Activated CD4-positive, alpha-beta T cell treated with anti-CD3 and anti-CD28 coated beads, Interleukin-2, amount 10 ng/mL, durations not matched to agents 7 days and 5 days (primary cell): ENCODE results near the gene NQO2. TPM values are rescaled to one million over a fixed set of nuclear protein-coding genes. Genes with fewer than 3 reads are reported as not detected.
A peak's percentile ranks its signal among the peaks of the same experiment; 100 is the strongest.
"Not testable (repeated sequence)": the region's sequence is repeated elsewhere in the genome, so short reads cannot be mapped to it uniquely, and the experiment has no call there.

Experiments
- CTCF ChIA-PET: fragments of 350-600 bp; sonication (Branson Sonifier 250); formaldehyde crosslinking; loops from one replicate; lab custom pipeline; 2021; ENCODE audit warnings: antibody characterized with exemption; lab: Charles Lee
- POLR2A ChIA-PET: fragments of 350-600 bp; sonication (Branson Sonifier 250); formaldehyde crosslinking; loops from one replicate; lab custom pipeline; 2021; ENCODE audit warnings: antibody characterized with exemption; lab: Charles Lee
- DNase-seq: peaks from one replicate; pipeline ENCODE4 v3.0.0-alpha.2; 2020
- H3K27ac Mint-ChIP-seq: one replicate; pipeline ENCODE4 v1.8.0; 2021; ENCODE audit warnings: mild to moderate bottlenecking, moderate library complexity, mixed read lengths
- H3K27me3 Mint-ChIP-seq: one replicate; pipeline ENCODE4 v1.8.0; 2021; ENCODE audit warnings: mixed read lengths
- H3K36me3 Mint-ChIP-seq: one replicate; pipeline ENCODE4 v1.8.0; 2021; ENCODE audit warnings: low read depth, mixed read lengths
- H3K4me1 Mint-ChIP-seq: one replicate; pipeline ENCODE4 v1.8.0; 2021; ENCODE audit warnings: mixed read lengths
- H3K4me3 Mint-ChIP-seq: one replicate; pipeline ENCODE4 v1.8.0; 2021; ENCODE audit warnings: mild to moderate bottlenecking, moderate library complexity, mixed read lengths
- H3K9me3 Mint-ChIP-seq: one replicate; pipeline ENCODE4 v1.8.0; 2021; ENCODE audit warnings: mixed read lengths
- total RNA-seq, 2 experiments: library from RNA; stranded (reverse); gene quantifications; one replicate each; pipeline ENCODE4 v1.2.3, GENCODE V29; 2021

NQO2 gene
- total RNA-seq, 2 experiments from 2014 or later = 37.5 to 43.2 TPM

DNA sequence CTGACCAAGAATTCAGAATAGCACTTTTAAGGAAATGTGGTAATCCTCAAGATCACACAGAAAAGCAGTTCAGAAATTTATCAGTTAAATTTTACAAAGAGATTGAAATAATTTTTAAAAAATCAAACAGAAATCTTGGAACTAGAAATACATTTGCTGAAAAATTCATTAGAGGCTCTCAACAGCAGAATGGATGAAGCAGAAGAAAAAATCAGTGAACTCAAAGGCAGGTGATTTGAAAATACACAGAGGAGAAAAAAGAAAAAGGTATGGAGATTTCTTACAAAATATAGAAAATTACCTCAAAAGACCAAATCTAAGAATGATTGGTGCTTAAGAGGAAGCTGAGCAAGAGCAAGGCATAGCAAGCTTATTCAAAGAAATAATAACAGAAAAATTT is 11.5 kb downstream of the NQO2 start:
- no peaks in the 10 kb centered on the region for H3K27me3 Mint-ChIP-seq
- ChIA-PET CTCF (interaction anchor here (1.1 to 3.1 kb wide), 2 partner anchors 8 to 10 kb away, joined by 4 to 13 read pairs; no protein-coding TSS in a partner anchor), POLR2A (interaction anchor here (0.6 kb wide), 1 partner anchor 9 kb away, joined by 5 read pairs; no protein-coding TSS in a partner anchor)
- H3K36me3 Mint-ChIP-seq = peaks cover 93% of the 10 kb centered on the region
- H3K9me3 Mint-ChIP-seq = peaks cover 27% of the 10 kb centered on the region
- DNase-seq = no peak
- peaks cover 7% of the 10 kb centered on the region for H3K4me1 Mint-ChIP-seq
- no peak overlapping the region for H3K27ac Mint-ChIP-seq
- H3K4me3 Mint-ChIP-seq = no peak overlapping the region

GRCh38 chr6:3011592-3011991 is 11.9 kb downstream of the NQO2 start:
- peaks cover 90% of the 10 kb centered on the region for H3K36me3 Mint-ChIP-seq
- POLR2A ChIA-PET = interaction anchor here (0.6 kb wide), 1 partner anchor 10 kb away, joined by 5 read pairs; no protein-coding TSS in a partner anchor
- no peaks in the 10 kb centered on the region for H3K27me3 Mint-ChIP-seq
- no peak overlapping the region for H3K27ac Mint-ChIP-seq
- H3K4me1 Mint-ChIP-seq = peaks cover 8% of the 10 kb centered on the region
- H3K9me3 Mint-ChIP-seq = peaks cover 27% of the 10 kb centered on the region
- DNase-seq = no peak
- CTCF ChIA-PET = interaction anchor here (1.1 to 3.1 kb wide), 2 partner anchors 8 to 10 kb away, joined by 4 to 13 read pairs; no protein-coding TSS in a partner anchor
- H3K4me3 Mint-ChIP-seq = no peak overlapping the region

DNA sequence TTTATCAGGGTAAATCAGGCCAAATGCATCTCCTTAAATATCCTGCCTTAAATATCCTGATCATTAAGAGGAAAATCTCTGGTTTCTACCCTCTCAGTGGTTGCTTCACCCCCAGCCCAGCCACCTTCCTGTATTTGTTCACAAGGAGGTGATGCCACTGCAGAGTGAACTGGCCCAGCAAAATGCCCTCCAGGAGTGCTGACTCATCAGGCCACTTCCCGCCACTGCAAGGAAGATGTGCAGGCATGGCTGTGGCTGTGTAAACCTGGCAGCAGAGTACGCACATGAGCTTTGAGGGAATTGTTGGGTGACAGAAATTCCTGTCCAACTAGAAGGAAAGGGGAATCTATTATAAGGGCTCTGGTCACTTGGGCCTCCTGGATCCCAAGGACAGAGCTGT is 13.8 kb downstream of the NQO2 start:
- peaks cover 9% of the 10 kb centered on the region for H3K4me1 Mint-ChIP-seq
- H3K36me3 Mint-ChIP-seq = peaks cover 86% of the 10 kb centered on the region
- DNase-seq = no peak
- ChIA-PET CTCF (no interaction called here), POLR2A (no interaction called here)
- peaks cover 27% of the 10 kb centered on the region for H3K9me3 Mint-ChIP-seq
- no peak overlapping the region for H3K4me3 Mint-ChIP-seq
- no peak overlapping the region for H3K27ac Mint-ChIP-seq
- no peaks in the 10 kb centered on the region for H3K27me3 Mint-ChIP-seq

- POLR2A ChIA-PET = no interaction called here
- Mint-ChIP-seq H3K4me1 (peaks cover 9% of the 10 kb centered on the region), H3K4me3 (no peak overlapping the region)
Measured at GRCh38 chr6:3013901-3014674, 14.4 kb downstream of the NQO2 start.

GRCh38 chr6:3014675-3015066 is 15.0 kb downstream of the NQO2 start:
- no peak for DNase-seq
- H3K27ac Mint-ChIP-seq = no peak overlapping the region
- no peak overlapping the region for H3K4me3 Mint-ChIP-seq
- peaks cover 9% of the 10 kb centered on the region for H3K4me1 Mint-ChIP-seq
- POLR2A ChIA-PET = no interaction called here
- H3K9me3 Mint-ChIP-seq = peaks cover 25% of the 10 kb centered on the region
- H3K36me3 Mint-ChIP-seq = peaks cover 78% of the 10 kb centered on the region
- CTCF ChIA-PET = interaction anchor here (2.1 to 3.3 kb wide), 2 partner anchors 9 to 13 kb away, joined by 5 to 20 read pairs; no protein-coding TSS in a partner anchor
- H3K27me3 Mint-ChIP-seq = no peaks in the 10 kb centered on the region

More at GRCh38 chr6:3013901-3014674, 14.4 kb downstream of the NQO2 start:
- H3K27me3 Mint-ChIP-seq = no peaks in the 10 kb centered on the region
- peaks cover 80% of the 10 kb centered on the region for H3K36me3 Mint-ChIP-seq
- DNase-seq = no peak
- H3K27ac Mint-ChIP-seq = no peak overlapping the region
- peaks cover 27% of the 10 kb centered on the region for H3K9me3 Mint-ChIP-seq
- CTCF ChIA-PET = interaction anchor here (2.1 to 3.3 kb wide), 2 partner anchors 10 to 13 kb away, joined by 5 to 20 read pairs; no protein-coding TSS in a partner anchor

DNA sequence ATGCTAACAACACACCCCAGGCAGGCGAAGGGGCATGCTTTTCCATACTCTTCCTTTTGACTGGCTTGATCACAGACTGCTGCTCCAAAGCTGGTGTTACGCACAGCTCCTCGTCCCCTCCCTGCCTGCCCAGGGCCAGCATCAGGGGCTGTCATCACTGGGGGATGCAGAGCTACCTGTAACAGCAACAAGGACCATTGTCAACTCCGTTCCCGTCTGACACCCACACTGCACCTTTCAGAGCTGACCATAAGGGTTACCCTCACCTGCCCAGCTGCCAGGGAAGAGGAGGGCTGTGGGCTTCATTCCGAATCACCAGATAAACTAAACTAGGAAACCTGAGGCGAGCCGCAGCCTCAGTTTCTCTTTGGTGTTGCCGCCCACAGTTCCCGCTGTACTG is 15.4 kb downstream of the NQO2 start:
- peaks cover 28% of the 10 kb centered on the region for H3K9me3 Mint-ChIP-seq
- CTCF ChIA-PET = interaction anchor here (0.9 to 3.3 kb wide), 3 partner anchors 9 to 250 kb away, joined by 3 to 20 read pairs (median 5); partner anchors contain the start of gene WRNIP1
- POLR2A ChIA-PET = no interaction called here

DNA sequence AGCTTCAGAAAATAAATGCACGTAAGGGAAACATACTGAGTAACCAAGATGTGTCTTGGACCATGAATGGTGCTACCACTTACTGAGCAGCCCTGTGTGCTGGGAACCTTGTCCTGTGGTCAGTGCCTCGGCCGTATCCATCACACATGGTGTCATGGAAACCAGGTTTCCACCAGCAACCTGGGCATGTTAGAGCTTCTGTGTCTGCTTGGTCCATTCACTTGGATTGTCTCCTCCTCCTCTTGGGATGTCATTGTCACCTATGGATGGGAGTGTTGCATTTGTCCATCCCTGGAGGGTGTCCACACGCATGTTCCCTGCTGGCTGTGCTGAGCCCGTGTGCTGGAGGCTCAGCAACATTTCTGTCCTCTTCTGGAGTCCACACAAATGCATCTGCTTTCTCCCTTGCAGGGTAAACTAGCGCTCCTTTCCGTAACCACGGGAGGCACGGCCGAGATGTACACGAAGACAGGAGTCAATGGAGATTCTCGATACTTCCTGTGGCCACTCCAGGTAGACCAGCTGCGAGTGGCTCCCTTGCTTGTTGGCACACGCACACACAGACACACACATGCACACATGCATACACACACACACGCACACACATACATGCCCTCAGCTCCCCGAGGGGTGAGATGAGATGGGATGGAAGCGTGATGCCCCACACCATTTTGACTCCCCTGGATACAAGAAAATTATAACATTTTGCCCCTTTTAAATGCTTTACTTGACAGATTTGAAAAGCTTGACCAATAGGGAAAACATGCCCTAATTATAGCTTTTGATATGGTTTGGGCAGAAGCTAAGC is 17.0 kb downstream of the NQO2 start:
- Mint-ChIP-seq H3K36me3 (peaks cover 72% of the 10 kb centered on the region), H3K9me3 (peaks cover 16% of the 10 kb centered on the region), H3K4me3 (no peak overlapping the region), H3K4me1 (peaks cover 11% of the 10 kb centered on the region), H3K27me3 (no peaks in the 10 kb centered on the region), H3K27ac (peak overlapping the region; percentile 58)
- DNase-seq = no peak
- CTCF ChIA-PET = interaction anchor here (2.2 to 3.3 kb wide), 2 partner anchors 10 to 16 kb away, joined by 9 to 20 read pairs; no protein-coding TSS in a partner anchor
- POLR2A ChIA-PET = no interaction called here

More for the DNA sequence above, 15.4 kb downstream of the NQO2 start:
- H3K27me3 Mint-ChIP-seq = no peaks in the 10 kb centered on the region
- no peak for DNase-seq
- H3K4me1 Mint-ChIP-seq = peaks cover 11% of the 10 kb centered on the region
- no peak overlapping the region for H3K4me3 Mint-ChIP-seq
- H3K27ac Mint-ChIP-seq = no peak overlapping the region
- H3K36me3 Mint-ChIP-seq = peaks cover 78% of the 10 kb centered on the region

- CTCF ChIA-PET = interaction anchor here (2.2 to 3.3 kb wide), 2 partner anchors 9 to 16 kb away, joined by 9 to 20 read pairs; no protein-coding TSS in a partner anchor
- POLR2A ChIA-PET = no interaction called here
- Mint-ChIP-seq H3K9me3 (peaks cover 9% of the 10 kb centered on the region), H3K27ac (no peak overlapping the region), H3K27me3 (no peaks in the 10 kb centered on the region), H3K36me3 (peaks cover 66% of the 10 kb centered on the region), H3K4me1 (peaks cover 10% of the 10 kb centered on the region), H3K4me3 (no peak overlapping the region)
- no peak for DNase-seq
Measured at GRCh38 chr6:3017304-3017703, 17.6 kb downstream of the NQO2 start.

DNA sequence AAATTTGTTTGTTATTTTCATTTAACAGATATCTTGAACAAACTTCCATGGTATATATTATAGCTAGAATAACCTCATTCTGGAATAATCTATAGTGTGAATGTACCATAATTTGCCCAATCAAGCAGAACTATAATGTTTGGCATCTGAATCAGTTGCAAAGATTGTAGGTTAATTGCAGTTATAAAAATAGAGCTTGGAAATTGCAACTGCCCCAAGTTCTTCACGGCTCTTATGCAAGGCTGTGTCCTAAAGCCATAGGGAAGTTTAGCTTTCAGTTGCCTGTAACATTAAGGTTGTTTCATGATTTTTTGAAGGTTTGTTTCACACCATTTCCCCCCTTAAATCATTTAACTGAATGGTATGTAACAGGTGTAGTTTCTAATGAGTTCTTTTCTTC is 19.4 kb downstream of the NQO2 start:
- Mint-ChIP-seq H3K27ac (no peak overlapping the region), H3K36me3 (peaks cover 55% of the 10 kb centered on the region), H3K4me3 (no peak overlapping the region), H3K9me3 (peaks cover 5% of the 10 kb centered on the region), H3K27me3 (no peaks in the 10 kb centered on the region), H3K4me1 (peaks cover 19% of the 10 kb centered on the region)
- CTCF ChIA-PET = interaction anchor here (0.9 to 2.7 kb wide), 3 partner anchors 8 to 281 kb away, joined by 3 to 17 read pairs (median 4); no protein-coding TSS in a partner anchor
- DNase-seq = no peak
- POLR2A ChIA-PET = no interaction called here

DNA sequence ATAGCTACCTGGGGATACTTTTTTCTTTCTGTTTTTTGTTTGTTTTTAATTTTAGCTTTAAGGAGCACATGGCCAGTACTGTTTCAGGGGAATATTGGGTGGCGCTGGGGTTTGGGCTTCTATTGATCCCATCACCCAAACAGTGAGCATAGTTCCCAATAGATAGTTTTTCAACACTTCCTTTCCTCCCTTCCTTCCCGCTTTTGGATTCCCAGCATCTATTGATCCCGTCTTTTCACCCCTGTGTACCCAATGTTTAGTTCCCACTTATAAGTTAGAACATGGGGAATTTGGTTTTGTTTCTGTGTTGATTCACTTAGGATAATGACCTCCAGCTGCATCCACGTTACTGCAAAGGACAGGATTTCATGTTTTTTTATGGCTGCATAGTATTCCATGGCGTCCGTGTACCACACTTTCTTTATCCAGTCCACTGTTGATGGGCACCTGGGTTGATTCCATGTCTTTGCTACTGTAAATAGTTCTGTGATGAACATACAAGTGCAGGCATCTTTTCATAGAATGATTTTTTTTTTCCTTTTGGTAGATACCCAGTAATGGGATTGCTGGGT is 20.1 kb downstream of the NQO2 start:
- POLR2A ChIA-PET = no interaction called here
- Mint-ChIP-seq H3K27ac (no peak overlapping the region), H3K9me3 (peaks cover 5% of the 10 kb centered on the region), H3K4me3 (no peak overlapping the region), H3K27me3 (no peaks in the 10 kb centered on the region), H3K4me1 (peaks cover 25% of the 10 kb centered on the region), H3K36me3 (peaks cover 50% of the 10 kb centered on the region)
- CTCF ChIA-PET = interaction anchor here (0.9 to 2.7 kb wide), 3 partner anchors 9 to 282 kb away, joined by 3 to 17 read pairs (median 4); no protein-coding TSS in a partner anchor
- no peak for DNase-seq

- POLR2A ChIA-PET, H3K4me3 Mint-ChIP-seq, H3K27me3 Mint-ChIP-seq, H3K9me3 Mint-ChIP-seq, DNase-seq, H3K27ac Mint-ChIP-seq: not testable (repeated sequence)
- Mint-ChIP-seq H3K36me3 (peaks cover 41% of the 10 kb centered on the region), H3K4me1 (peaks cover 37% of the 10 kb centered on the region)
- CTCF ChIA-PET = interaction anchor here (1.0 to 2.7 kb wide), 2 partner anchors 19 to 171 kb away, joined by 3 to 17 read pairs; no protein-coding TSS in a partner anchor
Measured at GRCh38 chr6:3020976-3021598, 21.4 kb downstream of the NQO2 start.
